Measurements from ENCODE around the gene MSMB.

GRCh38 chr10:46077141-46077554 lies 31.1 kb upstream of the MSMB start:
- TF ChIP-seq CTCF (IDR thresholded peaks at IDR 0.05) (no peak), POLR2A (IDR thresholded peaks at IDR 0.05) (no peak)
